Ectodermal cell (in vitro differentiated cells): Measurements from ENCODE around the gene SRRM2.

Experiments
- H3K27ac ChIP-seq: 2 replicates; pipeline ENCODE4 v1.7.0; 2013; ENCODE audit warnings: mild to moderate bottlenecking, low read depth, low read length; ENCODE audit not compliant: insufficient read depth, poor library complexity, severe bottlenecking
- H3K27me3 ChIP-seq: 2 replicates; pipeline ENCODE4 v1.7.0; 2013; ENCODE audit warnings: mild to moderate bottlenecking, low read length; ENCODE audit not compliant: insufficient read depth, control insufficient read depth, poor library complexity, severe bottlenecking
- H3K36me3 ChIP-seq: one replicate; pipeline ENCODE4 v1.7.0; 2013; ENCODE audit warnings: low read length; ENCODE audit not compliant: control insufficient read depth, insufficient read depth
- H3K4me1 ChIP-seq: one replicate; pipeline ENCODE4 v1.7.0; 2013; ENCODE audit warnings: low read length; ENCODE audit not compliant: control insufficient read depth, insufficient read depth
- H3K4me3 ChIP-seq: 2 replicates; pipeline ENCODE4 v1.7.0; 2013; ENCODE audit warnings: low read depth, low read length, control low read depth; ENCODE audit not compliant: insufficient read depth
- H3K9me3 ChIP-seq: 2 replicates; pipeline ENCODE4 v1.7.0; 2013; ENCODE audit warnings: mild to moderate bottlenecking, low read length, moderate library complexity; ENCODE audit not compliant: control insufficient read depth
- WGBS, 2 experiments: methylation state at CpG; one replicate each; pipeline ENCODE4 v1.1.7; 2013; ENCODE audit warnings: missing lambda C conversion rate in 2 of 2; 5-methylcytosine and 5-hydroxymethylcytosine counted together

The SRRM2 gene

GRCh38 chr16:2813771-2814221 lies 61.4 kb downstream of the SRRM2 start:
- H3K4me3 ChIP-seq: no peak overlapping the region
- WGBS, 2 experiments: 86 to 92% methylated on average over 7 of the region's 7 CpGs
- no peak overlapping the region for H3K27ac ChIP-seq
- H3K9me3 ChIP-seq: no peaks in the 10 kb centered on the region
- H3K27me3 ChIP-seq: no peaks in the 10 kb centered on the region
- no peaks in the 10 kb centered on the region for H3K4me1 ChIP-seq
- H3K36me3 ChIP-seq: no peaks in the 10 kb centered on the region

- Histone ChIP-seq H3K4me3 (no peak overlapping the region), H3K4me1 (no peaks in the 10 kb centered on the region), H3K36me3 (no peaks in the 10 kb centered on the region), H3K27me3 (no peaks in the 10 kb centered on the region), H3K27ac (no peak overlapping the region), H3K9me3 (no peaks in the 10 kb centered on the region)
- whole genome bisulfite sequencing, 2 experiments: 89 to 93% methylated on average over 20 of the region's 20 CpGs
Observed at GRCh38 chr16:2814551-2815298, 62.3 kb downstream of the SRRM2 start.

- no peaks in the 10 kb centered on the region for H3K27me3 ChIP-seq
- H3K9me3 ChIP-seq: no peaks in the 10 kb centered on the region
- no peaks in the 10 kb centered on the region for H3K36me3 ChIP-seq
- no peak overlapping the region for H3K27ac ChIP-seq
- 84% methylated on average over 10 of the region's 10 CpGs for WGBS, 2 experiments
- H3K4me3 ChIP-seq: no peak overlapping the region
- H3K4me1 ChIP-seq: peaks cover 3% of the 10 kb centered on the region
Observed at GRCh38 chr16:2815299-2815771, 62.9 kb downstream of the SRRM2 start.

GRCh38 chr16:2816751-2817339 lies 64.4 kb downstream of the SRRM2 start, which contains the start of gene PRSS21:
Gene PRSS21 (plus strand): TSS chr16:2817237. CDS start chr16:2817269, 32 bp downstream.
- WGBS, 2 experiments: 92 to 93% methylated on average over 28 of the region's 28 CpGs
- Histone ChIP-seq H3K9me3 (no peaks in the 10 kb centered on the region), H3K4me3 (no peak within 1 kb of the TSS), H3K36me3 (no peaks in the 10 kb centered on the region), H3K4me1 (peaks cover 5% of the 10 kb centered on the region), H3K27ac (no peak within 1 kb of the TSS), H3K27me3 (no peaks in the 10 kb centered on the region)

GRCh38 chr16:2817340-2818271 lies 65.2 kb downstream of the SRRM2 start:
- Histone ChIP-seq H3K9me3 (no peaks in the 10 kb centered on the region), H3K27me3 (no peaks in the 10 kb centered on the region), H3K4me3 (no peak overlapping the region), H3K36me3 (no peaks in the 10 kb centered on the region), H3K27ac (no peak overlapping the region), H3K4me1 (peaks cover 5% of the 10 kb centered on the region)
- 92 to 93% methylated on average over 68 of the region's 68 CpGs for WGBS, 2 experiments

- WGBS, 2 experiments: 94 to 95% methylated on average over 10 of the region's 10 CpGs
- no peaks in the 10 kb centered on the region for H3K9me3 ChIP-seq
- H3K27me3 ChIP-seq: no peaks in the 10 kb centered on the region
- H3K27ac ChIP-seq: no peak overlapping the region
- peaks cover 5% of the 10 kb centered on the region for H3K4me1 ChIP-seq
- H3K4me3 ChIP-seq: no peak overlapping the region
- H3K36me3 ChIP-seq: no peaks in the 10 kb centered on the region
Observed at GRCh38 chr16:2818272-2818876, 65.9 kb downstream of the SRRM2 start.

GRCh38 chr16:2819179-2819938 lies 66.9 kb downstream of the SRRM2 start:
- Histone ChIP-seq H3K9me3 (no peaks in the 10 kb centered on the region), H3K27me3 (no peaks in the 10 kb centered on the region), H3K36me3 (no peaks in the 10 kb centered on the region), H3K27ac (no peak overlapping the region), H3K4me1 (peaks cover 5% of the 10 kb centered on the region), H3K4me3 (no peak overlapping the region)
- WGBS, 2 experiments: 90 to 92% methylated on average over 16 to 18 of the region's 18 CpGs

- H3K27me3 ChIP-seq: no peaks in the 10 kb centered on the region
- no peak overlapping the region for H3K27ac ChIP-seq
- H3K9me3 ChIP-seq: no peaks in the 10 kb centered on the region
- WGBS, 2 experiments: 77 to 80% methylated on average over 17 of the region's 17 CpGs
- H3K4me3 ChIP-seq: no peak overlapping the region
- H3K36me3 ChIP-seq: no peaks in the 10 kb centered on the region
- peaks cover 5% of the 10 kb centered on the region for H3K4me1 ChIP-seq
Observed at GRCh38 chr16:2819939-2820835, 67.7 kb downstream of the SRRM2 start.
